Activated CD4-positive, alpha-beta memory T cell treated with anti-CD3 and anti-CD28 coated beads for 36 hours (primary cell): ENCODE measurements around the gene TMEM86B. TPM values are rescaled to one million over a fixed set of nuclear protein-coding genes. Genes with fewer than 3 reads are reported as not detected.

ENCODE experiments used
- CTCF ChIA-PET: fragments of 350-600 bp; sonication (Branson Sonifier 250); formaldehyde crosslinking; loops from one replicate; lab custom pipeline; 2021; ENCODE audit warnings: antibody characterized with exemption, inconsistent platforms; lab: Charles Lee
- POLR2A ChIA-PET: fragments of 350-600 bp; sonication (Branson Sonifier 250); formaldehyde crosslinking; loops from one replicate; lab custom pipeline; 2021; ENCODE audit warnings: antibody characterized with exemption; lab: Charles Lee
- DNase-seq: peaks from one replicate; pipeline ENCODE4 v3.0.0-alpha.2; 2020
- H3K27ac Mint-ChIP-seq: one replicate; pipeline ENCODE4 v1.8.0; 2021; ENCODE audit warnings: mixed read lengths
- H3K27me3 Mint-ChIP-seq: one replicate; pipeline ENCODE4 v1.8.0; 2021; ENCODE audit warnings: mixed read lengths
- H3K36me3 Mint-ChIP-seq: one replicate; pipeline ENCODE4 v1.8.0; 2021; ENCODE audit warnings: mixed read lengths
- H3K4me1 Mint-ChIP-seq: one replicate; pipeline ENCODE4 v1.8.0; 2021; ENCODE audit warnings: low read depth, mixed read lengths
- H3K4me3 Mint-ChIP-seq: one replicate; pipeline ENCODE4 v1.8.0; 2021; ENCODE audit warnings: mild to moderate bottlenecking, mixed read lengths
- H3K9me3 Mint-ChIP-seq: one replicate; pipeline ENCODE4 v1.8.0; 2021; ENCODE audit warnings: mixed read lengths
- intact Hi-C: fragments of 100-400 bp; cut with micrococcal nuclease; formaldehyde crosslinking; loops from one replicate; pipeline ENCODE4 v1.15.1; 2023
- microRNA-seq: library from miRNA; unstranded; fragments of <30 nt; microRNA quantifications from one replicate; pipeline ENCODE4 v1.2.0, GENCODE V29; 2022; ENCODE audit warnings: borderline number of aligned reads, borderline microRNAs expressed, borderline replicate concordance
- total RNA-seq, 2 experiments: library from RNA; stranded (reverse); gene quantifications; one replicate each; pipeline ENCODE4 v1.2.3, GENCODE V29; 2021

The TMEM86B gene
- total RNA-seq, 2 experiments from 2014 or later, result 4.8 to 6.5 TPM

GRCh38 chr19:55178781-55179599, 49.6 kb downstream of the TMEM86B start:
- no peaks in the 10 kb centered on the region for H3K36me3 Mint-ChIP-seq
- ChIA-PET CTCF (interaction anchor here (0.9 kb wide), 1 partner anchor 289 kb away, joined by 3 read pairs; no protein-coding TSS in a partner anchor), POLR2A (no interaction called here)
- H3K27me3 Mint-ChIP-seq, result peaks cover 59% of the 10 kb centered on the region
- no peaks in the 10 kb centered on the region for H3K9me3 Mint-ChIP-seq
- intact Hi-C loops, result loop anchor here (10.0 kb wide), 1 partner anchor 76 kb away; the partner anchor contains the start of gene PPP6R1
- H3K4me1 Mint-ChIP-seq, result peaks cover 18% of the 10 kb centered on the region
- H3K27ac Mint-ChIP-seq, result no peak overlapping the region
- peak overlapping the region; percentile 51 for H3K4me3 Mint-ChIP-seq
- DNase-seq, result peak; percentile 92

Small RNAs within 50 kb of the gene (microRNA-seq; reads per million reads assigned to microRNA genes)
- gene MIR6802, result 2.4 reads per million
- 6.7 reads per million, percentile 25 among the genes with 10 or more reads in this experiment for gene MIR6803
- 1.6 reads per million for gene MIR6804

Other genes with a start within 250 kb of the TMEM86B start
- not detected for gene GP6, start 190.5 kb downstream of the TMEM86B start, total RNA-seq
- 10 to 100 TPM; 11.0 to 12.8 TPM for gene RDH13, start 165.6 kb downstream of the TMEM86B start, total RNA-seq
- 1 to 10 TPM; 2.2 to 2.7 TPM for gene EPS8L1, start 152.9 kb downstream of the TMEM86B start, total RNA-seq
- gene PPP1R12C, start 111.1 kb downstream of the TMEM86B start, total RNA-seq, result 10 to 100 TPM; 62.7 to 73.2 TPM
- gene TNNT1, start 79.6 kb downstream of the TMEM86B start, total RNA-seq, result not detected
- gene TNNI3, start 71.0 kb downstream of the TMEM86B start, total RNA-seq, result not detected
- not detected for gene DNAAF3, start 62.1 kb downstream of the TMEM86B start, total RNA-seq
- gene SYT5, start 48.5 kb downstream of the TMEM86B start, total RNA-seq, result under 1 TPM in 1 of 2 experiments, not detected in 1; 0.22 TPM
- gene PTPRH, start 19.3 kb downstream of the TMEM86B start, total RNA-seq, result not detected
- gene PPP6R1, start 30.3 kb upstream of the TMEM86B start, total RNA-seq, result 100 to 1,000 TPM; 180 to 200 TPM
- gene HSPBP1, start 51.3 kb upstream of the TMEM86B start, total RNA-seq, result 10 to 100 TPM; 45.0 to 45.4 TPM
- gene BRSK1, start 55.2 kb upstream of the TMEM86B start, total RNA-seq, result 1 to 10 TPM; 3.3 to 5.6 TPM
- not detected for gene TMEM150B, start 96.6 kb upstream of the TMEM86B start, total RNA-seq
- gene KMT5C, start 111.1 kb upstream of the TMEM86B start, total RNA-seq, result 10 to 100 TPM; 34.2 to 35.2 TPM
- gene COX6B2, start 126.0 kb upstream of the TMEM86B start, total RNA-seq, result under 1 TPM; 0.15 to 0.81 TPM
- not detected for gene GARIN5B, start 134.5 kb upstream of the TMEM86B start, total RNA-seq
- under 1 TPM; 0.17 to 0.39 TPM for gene IL11, start 141.7 kb upstream of the TMEM86B start, total RNA-seq
- gene TMEM190, start 148.1 kb upstream of the TMEM86B start, total RNA-seq, result not detected
- gene TMEM238, start 155.5 kb upstream of the TMEM86B start, total RNA-seq, result 1 to 10 TPM; 6.3 to 7.0 TPM
- 1,000 to 10,000 TPM; 2,630 to 2,642 TPM for gene RPL28, start 157.2 kb upstream of the TMEM86B start, total RNA-seq
- 100 to 1,000 TPM; 267 to 275 TPM for gene UBE2S, start 179.0 kb upstream of the TMEM86B start, total RNA-seq
- gene SHISA7, start 214.5 kb upstream of the TMEM86B start, total RNA-seq, result not detected
- 10 to 100 TPM; 24.6 to 24.7 TPM for gene ISOC2, start 232.9 kb upstream of the TMEM86B start, total RNA-seq
- gene C19orf85, start 236.0 kb upstream of the TMEM86B start, total RNA-seq, result not detected
- gene ZNF628, start 247.9 kb upstream of the TMEM86B start, total RNA-seq, result 1 to 10 TPM; 5.8 to 6.9 TPM